ENCODE data around the gene FGF16.
"Not testable (repeated sequence)": the region's sequence is repeated elsewhere in the genome, so short reads cannot be mapped to it uniquely, and the experiment has no call there.

The FGF16 gene
- total RNA-seq = 0 reads per million in 2 donors

DNA sequence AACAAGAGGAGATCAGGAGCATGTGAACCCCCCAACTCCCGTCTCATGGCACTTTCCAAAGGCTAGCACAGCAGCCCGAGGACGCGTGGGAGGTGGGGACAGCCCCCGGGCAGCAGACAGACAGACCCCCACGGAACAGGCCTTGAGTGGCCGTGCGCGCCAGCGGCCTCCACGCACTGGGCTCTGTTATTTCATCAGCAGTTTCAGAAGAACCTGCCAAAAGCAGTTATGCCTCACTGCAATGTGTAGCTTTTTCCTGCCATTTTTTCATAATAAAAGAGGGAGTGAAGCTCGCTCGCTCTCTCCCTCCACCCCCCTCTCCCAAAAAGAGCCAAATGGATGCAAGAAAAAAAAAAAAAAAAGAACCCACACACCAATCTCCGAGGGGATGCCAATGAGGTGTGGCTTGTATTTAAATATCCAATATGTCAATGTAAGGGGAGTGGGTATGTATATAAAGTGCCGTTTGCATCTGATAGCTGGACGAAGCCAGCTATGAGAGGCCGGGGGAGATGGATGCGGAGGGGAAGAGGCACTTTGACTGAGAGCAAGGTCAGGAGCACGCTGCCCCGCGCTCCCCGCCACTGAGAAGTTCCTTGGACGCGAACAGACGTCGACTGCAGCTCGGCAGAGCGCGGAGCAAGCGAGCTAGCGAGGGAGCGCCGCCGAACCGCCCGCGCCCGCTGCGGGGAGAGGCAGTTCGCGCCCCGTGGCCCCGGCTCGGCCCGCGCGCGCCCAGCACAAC lies at the start of gene FGF16:
TSS of gene FGF16 (plus strand) at position 482 of the 745 bp plus-strand sequence. CDS start 286 bp downstream, outside the sequence.
- no peak for DNase-seq

DNA sequence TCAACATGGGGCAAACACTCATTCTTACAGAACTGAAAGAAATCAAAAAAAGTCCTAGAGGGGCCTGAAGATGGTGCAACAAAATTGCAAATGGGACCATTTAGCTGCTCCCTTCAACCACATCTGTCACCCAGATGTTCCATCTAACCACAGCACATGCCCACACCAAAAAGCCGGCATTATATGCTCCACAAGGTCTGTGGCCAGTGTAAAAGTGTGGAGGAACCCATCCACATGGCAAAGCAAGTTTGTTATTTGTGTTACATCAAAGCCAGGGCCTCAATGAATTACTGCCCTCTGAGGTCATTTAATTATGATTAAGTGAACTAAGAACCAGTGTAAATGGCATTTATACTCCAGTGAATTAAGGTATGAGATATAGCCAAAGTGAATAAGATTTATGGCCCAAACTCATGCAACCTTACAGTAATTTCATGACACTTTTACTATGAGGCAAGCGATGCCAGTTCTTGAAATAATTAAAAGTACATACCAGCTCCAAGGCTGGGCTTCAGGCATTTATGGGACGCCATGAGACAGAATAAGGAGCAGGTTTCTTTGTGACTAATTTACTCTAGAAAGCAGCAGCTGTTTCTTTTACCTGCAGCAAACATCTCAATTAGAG lies 48.7 kb upstream of the FGF16 start:
- no peak for DNase-seq

DNA sequence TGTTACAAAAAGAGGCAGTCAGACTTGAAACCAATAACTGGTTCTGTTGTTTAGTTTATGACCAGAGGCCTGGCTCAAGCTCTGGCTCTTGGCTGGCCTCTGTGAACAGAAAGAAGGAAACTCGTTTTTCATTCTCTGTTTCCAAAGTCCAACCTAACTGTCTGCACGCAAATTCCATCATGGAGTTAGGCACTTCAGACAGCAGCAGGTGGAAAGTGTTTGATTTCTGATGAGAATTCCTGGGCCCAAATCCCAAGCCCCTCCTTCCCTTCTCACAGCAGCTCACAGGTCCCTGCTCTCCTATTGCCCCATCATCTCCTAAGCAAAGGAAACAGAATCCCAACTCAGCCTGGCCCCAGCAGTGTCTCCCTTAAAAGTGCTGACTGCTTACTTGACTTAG lies 42.8 kb upstream of the FGF16 start:
- DNase-seq = no peak

DNA sequence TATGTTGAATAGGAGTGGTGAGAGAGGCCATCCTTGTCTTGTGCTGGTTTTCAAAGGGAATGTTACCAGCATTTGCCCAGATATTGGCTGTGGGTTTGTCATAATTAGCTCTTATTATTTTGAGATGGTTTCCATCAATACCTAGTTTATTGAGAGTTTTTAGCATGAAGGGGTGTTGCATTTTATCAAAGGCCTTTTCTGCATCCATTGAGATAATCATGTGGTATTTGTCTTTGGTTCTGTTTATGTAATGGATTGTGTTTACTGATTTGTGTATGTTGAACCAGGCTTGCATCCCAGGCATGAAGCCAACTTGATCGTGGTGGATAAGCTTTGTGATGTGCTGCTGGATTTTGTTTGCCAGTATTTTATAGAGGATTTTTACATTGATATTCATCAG lies 39.4 kb upstream of the FGF16 start:
- DNase-seq = not testable (repeated sequence)

DNA sequence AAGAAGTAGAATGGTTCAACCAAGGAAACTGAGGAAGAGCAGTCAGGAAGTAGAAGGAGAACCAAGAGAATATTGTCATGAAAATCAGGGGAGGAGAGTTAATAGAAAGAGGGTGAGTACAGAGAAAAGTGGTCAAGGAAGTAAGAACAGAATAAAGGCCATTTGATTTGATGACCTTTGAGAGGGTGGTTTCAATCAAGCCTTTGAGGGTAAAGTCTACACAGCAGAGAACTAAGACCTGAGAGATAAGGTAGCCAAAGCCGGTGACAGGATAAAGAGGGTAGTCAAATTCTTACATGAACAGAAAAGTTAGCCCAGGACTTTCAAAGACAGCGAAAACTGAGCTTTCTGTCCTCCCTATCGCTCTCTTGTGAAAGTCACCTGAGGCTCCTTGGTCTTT lies 34.6 kb upstream of the FGF16 start:
- no peak for DNase-seq

DNA sequence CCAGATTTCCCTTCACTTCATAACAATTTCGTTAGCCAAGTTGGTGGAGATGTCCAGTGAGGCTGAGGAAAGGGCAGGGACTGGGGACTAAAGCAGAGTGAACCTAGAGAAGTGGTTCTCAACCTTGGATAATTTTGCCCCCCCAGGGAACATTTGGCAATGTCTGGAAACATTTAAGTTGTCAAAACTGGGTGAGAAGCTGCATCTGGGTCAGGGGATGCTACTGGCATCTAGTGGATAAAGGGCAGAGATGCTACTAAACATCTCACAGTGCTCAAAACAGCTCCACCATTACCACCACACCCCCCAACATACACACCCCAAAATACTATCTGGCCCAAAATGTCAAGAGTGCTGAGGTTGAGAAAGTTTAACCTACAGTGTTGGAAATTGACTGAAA lies 32.0 kb upstream of the FGF16 start:
- DNase-seq = no peak

DNA sequence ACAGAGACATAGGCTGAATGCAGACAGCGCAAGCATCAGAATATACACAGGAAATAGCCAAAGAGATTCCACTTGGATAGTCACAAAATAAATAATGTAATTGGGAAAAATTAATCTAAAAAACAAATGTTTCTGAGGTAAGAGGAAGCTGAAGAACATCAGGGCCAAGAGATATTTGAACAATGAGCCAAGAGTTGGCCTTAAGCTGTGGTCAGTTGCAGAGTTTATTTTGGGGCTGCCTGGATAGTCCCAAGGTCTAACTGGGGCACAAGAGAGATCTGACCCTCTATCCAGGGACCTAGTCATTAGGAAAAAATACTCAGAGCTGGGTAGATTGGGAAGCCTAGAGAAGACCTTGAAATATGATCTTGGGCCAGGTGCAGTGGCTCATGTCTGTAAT lies 31.3 kb upstream of the FGF16 start:
- DNase-seq = no peak

DNA sequence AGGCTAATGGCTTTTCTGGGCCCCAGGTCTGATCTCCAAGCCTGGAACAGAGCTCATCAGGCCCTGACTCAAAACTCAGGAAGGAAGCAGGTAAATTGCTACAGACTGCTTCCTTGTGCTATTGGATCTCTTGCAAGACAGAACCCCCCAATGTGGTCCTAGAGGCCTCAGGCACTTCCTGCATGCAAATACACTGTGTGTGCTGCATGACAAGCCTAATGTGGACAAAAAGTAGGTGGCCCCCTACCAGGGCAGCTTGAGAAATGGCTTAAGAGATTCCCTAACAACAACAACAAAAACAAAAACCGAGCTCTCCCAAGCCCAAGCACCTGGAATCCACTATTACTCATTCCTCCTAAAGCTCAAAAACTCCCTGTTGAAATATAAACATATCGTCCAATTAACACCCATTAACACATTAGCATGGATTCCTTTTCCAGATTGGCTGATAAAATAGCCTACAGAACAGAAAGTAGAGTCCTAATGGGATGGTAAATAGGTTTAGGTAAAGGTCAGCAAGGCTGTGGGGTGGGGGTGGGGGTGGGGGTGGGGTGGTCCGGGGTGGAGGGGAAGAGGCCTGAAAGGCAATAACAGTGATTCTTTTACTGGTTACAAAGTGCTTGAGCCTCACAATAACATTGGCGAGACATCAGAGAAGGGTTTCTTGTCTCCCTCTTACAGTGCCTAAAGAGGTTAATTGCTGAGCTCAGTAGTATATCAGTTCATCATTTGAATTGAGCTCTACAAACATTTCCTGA lies 24.1 kb upstream of the FGF16 start:
- DNase-seq = no peak

DNA sequence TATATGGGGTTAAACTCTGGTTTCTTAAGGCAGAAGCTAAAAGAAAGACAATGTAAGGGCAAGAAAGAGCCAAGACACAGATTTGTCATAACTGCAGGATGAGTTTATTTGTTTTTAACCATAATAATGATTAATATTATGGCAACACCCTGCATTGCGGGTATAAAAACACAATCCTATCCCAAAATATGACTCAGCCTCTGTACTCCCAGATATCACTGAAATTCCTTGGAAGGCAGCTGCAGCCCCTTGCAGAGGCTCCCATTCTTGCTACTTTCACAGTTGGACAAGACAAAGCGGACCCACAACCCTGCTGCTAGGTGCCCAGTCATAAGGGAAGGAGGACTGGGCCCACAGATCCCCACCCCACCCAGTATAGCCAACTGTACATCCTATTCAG lies 20.4 kb upstream of the FGF16 start:
- no peak for DNase-seq

DNA sequence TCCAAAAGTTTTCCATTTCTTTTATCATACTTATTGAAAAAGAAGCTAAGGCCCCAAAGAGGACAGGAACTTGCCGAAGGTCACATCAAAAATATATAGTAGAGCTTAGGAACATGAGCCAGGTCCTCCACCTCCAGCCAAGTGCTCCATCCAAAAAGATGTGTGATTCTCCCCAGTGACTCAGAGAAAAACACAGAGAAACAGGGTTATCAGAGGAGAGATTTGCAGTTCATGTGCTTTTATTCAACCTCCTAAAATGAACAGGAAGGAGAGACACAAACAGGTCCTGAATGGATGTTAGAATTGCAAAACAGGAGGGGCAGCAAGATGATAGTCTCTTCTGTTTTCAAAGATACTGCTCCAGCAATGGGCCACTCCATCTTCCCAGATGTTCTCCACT lies 19.6 kb upstream of the FGF16 start:
- no peak for DNase-seq

DNA sequence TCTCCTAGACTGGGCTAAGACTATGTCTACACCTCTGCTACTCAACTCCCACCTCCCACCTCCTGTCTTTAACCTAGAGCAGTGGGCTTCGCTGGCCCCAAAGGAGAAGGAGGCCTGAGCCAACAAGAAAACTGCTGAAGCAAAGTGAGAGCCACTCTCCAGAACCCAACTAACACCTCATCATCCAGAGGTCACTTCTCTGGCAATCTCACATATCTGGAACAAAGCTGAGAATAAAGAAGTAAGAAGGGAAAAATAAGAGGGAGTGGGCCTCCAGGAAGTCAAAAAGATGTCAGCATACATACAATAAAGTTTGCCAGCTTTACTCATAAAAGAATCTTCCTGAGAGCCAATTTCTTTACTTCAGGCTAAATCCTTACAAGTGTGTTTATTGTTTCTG lies 18.6 kb upstream of the FGF16 start:
- no peak for DNase-seq

DNA sequence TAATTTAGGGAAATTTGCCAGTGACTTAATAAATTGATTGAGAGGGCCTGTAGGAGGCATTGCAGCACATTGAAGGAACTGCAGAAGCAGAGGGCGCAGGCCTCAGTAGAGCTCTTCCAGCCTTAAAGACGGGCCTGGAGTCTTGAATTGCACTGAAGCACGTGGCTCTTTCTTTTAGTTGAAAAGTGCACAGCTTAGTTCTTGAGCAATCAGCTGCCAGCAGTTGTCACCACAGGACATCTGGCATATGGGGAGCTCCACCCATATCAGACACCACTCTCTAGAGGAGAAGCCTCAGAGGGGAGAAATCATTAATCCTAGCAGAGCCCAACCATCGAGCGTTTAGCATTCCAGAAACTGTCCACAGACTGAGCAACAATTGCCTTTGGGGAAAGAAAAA lies 16.0 kb upstream of the FGF16 start:
- no peak for DNase-seq

DNA sequence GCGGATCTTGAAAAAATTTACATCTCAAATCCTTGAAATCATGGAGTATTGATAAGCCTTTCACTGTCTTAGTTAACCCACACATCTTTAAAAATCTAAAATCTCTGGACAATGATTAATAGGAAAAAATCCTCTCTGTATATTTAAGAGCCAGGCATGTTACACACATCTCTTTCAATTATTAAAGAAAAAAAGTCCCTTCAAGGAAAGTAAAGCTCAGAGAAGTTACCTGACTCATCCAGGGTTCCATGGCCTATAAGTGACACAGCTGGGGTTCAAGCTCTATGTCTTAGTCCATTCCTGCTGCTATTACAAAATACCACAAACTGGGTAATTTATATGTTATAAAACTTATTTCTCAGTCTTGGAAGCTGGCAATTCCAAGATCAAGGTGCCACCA lies 14.2 kb upstream of the FGF16 start:
- DNase-seq = no peak

DNA sequence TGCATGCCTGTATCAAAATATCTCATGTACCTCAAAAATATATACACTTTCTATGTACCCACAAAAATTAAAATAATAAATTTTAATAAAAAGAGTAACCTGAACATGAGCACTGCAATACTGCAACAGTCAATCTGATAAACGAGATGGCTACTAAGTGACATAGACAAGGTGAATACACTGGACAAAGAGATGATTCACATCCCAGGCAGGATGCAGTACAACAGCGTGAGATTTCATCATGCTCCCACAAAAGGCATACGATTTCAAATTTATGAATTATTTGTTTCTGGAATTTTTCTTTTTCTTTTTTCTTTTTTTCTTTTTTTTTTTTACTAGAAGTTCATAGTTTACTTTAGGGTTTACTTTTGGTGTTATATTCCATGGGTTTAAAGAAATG lies 12.2 kb upstream of the FGF16 start:
- no peak for DNase-seq

DNA sequence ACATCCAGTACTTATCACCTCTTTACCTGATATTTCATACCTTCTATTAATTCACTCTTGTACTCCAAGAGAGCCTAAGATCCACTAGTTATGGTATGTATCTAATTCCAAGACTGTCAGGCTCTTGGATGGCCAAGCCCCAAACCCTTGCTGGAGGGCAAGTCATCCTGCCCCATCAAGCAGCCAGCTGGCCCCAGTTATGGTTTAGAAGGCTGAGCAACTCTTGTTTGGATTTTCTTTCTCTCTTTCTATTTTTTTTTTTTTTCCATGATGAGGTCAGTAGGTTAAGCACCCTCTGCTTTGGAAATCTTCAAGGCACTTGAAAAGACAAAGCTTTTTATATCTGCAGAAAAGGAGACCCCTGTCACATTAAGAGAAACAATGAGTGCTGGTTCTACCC lies 10.9 kb upstream of the FGF16 start:
- DNase-seq = no peak

DNA sequence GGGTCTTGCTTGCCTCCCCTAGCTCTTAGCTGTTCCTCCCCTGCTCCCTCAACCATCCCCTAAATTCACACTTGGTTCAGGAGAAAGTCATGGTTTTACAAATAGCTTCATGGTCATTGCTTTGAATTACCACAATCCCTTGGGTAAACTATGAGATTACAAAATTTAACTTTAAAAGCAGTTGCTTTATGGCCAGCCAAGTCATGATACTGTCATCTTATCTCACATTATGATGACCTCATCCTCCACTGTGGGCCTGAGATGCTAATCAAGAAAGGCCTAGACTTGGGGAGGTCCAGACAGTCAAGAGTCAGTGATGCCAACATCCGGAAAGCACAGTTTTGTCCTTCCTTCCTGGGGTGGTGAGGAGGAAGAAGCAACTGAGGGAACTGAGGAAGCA lies 10.5 kb upstream of the FGF16 start:
- DNase-seq = no peak

DNA sequence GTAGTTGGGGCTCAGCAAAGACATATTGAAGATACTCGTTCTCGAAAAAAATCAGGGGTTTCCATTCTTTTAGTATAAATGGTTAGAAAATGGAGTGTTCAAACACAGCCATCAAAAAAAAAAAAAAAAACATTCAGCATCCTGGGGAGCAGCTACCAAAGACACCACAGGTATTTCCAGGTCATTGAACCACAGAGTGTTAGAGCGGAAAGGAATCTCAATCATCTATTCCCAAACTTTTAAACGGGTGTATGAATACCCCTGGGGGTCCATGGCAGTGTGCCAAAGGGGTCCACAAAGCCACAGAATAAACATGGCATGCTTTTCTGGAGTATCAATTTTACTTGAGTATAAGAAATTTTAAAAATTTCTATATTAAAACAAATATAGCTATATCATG lies 6.9 kb upstream of the FGF16 start:
- no peak for DNase-seq

DNA sequence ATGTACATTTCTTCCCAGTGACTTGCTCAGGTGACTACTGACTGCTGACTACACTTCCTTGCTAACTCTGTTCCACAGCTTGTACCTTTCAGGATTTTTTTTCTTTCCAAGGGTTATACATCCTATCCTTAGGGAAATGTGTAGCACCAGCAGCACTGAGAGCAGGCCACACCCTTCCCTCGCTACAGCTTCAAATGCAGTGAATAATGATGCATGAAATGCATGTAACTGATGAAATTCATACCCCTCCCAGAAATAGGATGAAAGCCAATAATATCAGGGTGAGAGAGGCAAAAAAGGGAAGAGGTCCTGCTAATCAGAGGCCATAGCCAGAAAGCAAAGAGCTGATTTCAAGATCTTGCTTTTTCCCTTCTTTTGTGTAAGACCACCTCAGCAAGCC lies 6.2 kb upstream of the FGF16 start:
- DNase-seq = no peak

DNA sequence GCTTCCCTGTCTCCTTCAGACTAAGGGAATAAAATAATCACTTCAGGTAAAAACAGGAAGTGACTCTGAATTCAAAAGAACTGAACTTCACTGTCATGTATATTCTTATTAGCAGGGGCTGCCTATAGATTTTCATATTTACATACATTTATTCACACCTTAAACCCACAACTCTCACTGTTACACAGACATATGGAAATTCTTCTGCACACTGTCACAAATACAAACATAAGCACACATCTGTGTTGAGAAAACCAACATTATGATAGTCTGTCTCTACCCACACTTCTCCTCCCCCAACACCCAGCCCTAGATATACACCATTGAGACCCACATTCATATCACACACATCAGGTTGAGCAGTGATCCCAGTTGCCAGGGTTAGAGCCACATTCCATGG lies 5.7 kb upstream of the FGF16 start:
- no peak for DNase-seq

DNA sequence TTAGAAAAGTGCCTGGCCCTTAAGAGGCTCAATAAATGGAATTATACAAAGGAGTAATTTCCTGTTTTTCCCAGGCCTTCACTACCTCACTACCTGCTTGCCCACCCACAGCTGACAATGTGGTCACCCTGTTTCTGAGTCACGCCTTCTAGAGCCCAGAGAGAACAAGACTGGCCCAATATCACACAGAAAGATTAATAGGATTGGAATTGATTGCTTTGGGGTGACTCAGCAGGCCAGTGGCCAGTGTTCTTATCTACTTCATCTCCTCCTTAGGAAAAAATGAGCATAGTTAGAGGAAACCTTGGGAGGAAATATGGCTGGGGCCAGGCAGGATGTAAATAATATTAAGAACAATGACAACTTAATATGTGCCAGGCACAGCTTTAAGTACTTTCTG lies 4.5 kb upstream of the FGF16 start:
- DNase-seq = no peak

DNA sequence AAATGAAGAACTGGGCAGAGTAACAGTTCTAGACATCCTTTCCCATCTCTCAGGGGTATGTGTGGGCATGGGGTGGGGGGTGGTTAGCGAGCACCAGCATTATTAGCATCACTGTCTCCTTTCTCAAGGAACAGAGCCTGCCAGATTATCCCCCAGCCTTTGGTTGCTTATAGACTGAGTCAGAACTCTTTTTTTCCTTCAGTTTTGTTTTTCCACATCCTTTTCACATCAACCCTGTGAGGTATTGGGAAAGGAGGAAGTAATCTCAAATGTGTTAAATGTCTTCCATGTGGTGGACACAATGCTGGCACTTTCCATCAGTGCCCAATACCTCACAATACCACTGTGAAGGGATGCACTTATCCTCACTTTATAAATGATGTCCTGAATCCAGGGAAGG lies 3.1 kb upstream of the FGF16 start:
- DNase-seq = no peak

DNA sequence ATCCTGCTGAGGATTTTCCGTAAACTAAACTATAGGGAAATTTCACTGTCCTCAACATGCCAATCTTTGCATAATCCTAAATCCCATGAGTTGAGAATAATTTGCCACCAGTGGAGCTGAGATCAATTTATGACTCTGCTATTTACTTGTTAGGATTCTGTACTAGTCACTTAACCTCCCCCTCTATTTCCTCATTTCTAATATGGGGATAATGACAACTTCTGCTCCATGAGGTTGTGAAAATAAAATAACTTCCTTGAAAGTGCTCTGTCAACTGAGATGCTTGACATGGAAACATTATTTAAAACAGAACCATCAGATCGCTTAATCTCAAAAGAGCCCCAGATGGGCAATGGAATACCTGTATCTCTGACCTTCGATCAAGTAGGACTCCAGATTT lies 2.6 kb upstream of the FGF16 start:
- DNase-seq = no peak

DNA sequence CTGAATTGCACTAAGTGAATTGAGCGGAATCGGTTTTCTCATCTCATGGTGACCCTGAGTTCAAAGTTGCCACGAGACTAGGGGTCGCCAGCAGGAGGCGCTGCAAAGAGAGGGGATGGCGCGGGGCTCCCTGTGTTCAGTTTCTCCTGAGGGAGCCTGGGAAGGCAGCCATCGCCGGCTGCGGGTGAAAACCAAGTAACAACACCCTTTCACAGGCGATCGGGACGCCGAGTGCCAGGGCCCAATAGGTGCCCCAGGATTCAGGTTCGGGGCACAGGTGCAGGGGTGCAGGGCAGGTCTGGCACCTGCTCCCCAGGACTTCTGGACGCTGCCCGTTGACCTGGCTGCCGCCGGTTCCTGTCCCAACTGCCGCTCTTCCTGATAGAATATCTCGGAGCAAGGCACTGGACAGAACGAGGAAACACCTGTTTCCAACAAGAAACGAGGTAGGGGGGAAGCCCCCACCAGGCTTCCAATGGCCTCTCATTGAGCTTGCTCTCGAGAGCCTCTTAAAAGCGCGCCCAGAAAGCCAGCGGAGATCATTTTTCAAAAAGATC lies 1.1 kb upstream of the FGF16 start:
- DNase-seq = no peak

Measured in T-helper 9 cell (primary cell).